CD4-positive, alpha-beta memory T cell (primary cell): ENCODE results near the gene CACNA1H. TPM values are rescaled to one million over a fixed set of nuclear protein-coding genes. Genes with fewer than 3 reads are reported as not detected.

Experiments
- CTCF ChIA-PET: fragments of 350-600 bp; sonication (Branson Sonifier 250); formaldehyde crosslinking; loops from one replicate; lab custom pipeline; 2021; ENCODE audit warnings: inconsistent platforms; ENCODE audit not compliant: partially characterized antibody; lab: Charles Lee
- POLR2A ChIA-PET: fragments of 350-600 bp; sonication (Branson Sonifier 250); formaldehyde crosslinking; loops from one replicate; lab custom pipeline; 2021; ENCODE audit not compliant: partially characterized antibody; lab: Charles Lee
- DNase-seq, 5 donors: peaks; one replicate each; pipeline versions ENCODE4 v3.0.0 to v3.0.0-alpha.2; 2020 to 2022; ENCODE audit warnings: mixed read lengths in 1 of 5
- H3K27ac ChIP-seq: one replicate; pipeline ENCODE4 v1.7.0; 2013; ENCODE audit warnings: low read depth, low read length
- H3K27me3 ChIP-seq: 2 replicates; pipeline ENCODE4 v1.7.0; 2013; ENCODE audit warnings: mild to moderate bottlenecking, low read length, moderate library complexity; ENCODE audit not compliant: insufficient read depth
- H3K36me3 ChIP-seq: 2 replicates; pipeline ENCODE4 v1.7.0; 2013; ENCODE audit warnings: mild to moderate bottlenecking, low read length, moderate library complexity; ENCODE audit not compliant: insufficient read depth
- H3K4me1 ChIP-seq: 2 replicates; pipeline ENCODE4 v1.7.0; 2013; ENCODE audit warnings: mild to moderate bottlenecking, low read length, moderate library complexity; ENCODE audit not compliant: insufficient read depth
- H3K4me3 ChIP-seq, 2 donors: one replicate each; pipeline ENCODE4 v1.7.0; 2013; ENCODE audit warnings: low read length in 2 of 2, mild to moderate bottlenecking in 1 of 2
- H3K9me3 ChIP-seq, 2 donors: one replicate each; pipeline ENCODE4 v1.7.0; 2013; ENCODE audit warnings: low read length in 2 of 2, control low read depth in 1 of 2; ENCODE audit not compliant: control insufficient read depth in 1 of 2
- H3K27ac Mint-ChIP-seq, 7 donors: one replicate each; pipeline ENCODE4 v1.8.0; 2020 to 2021; ENCODE audit warnings: mixed read lengths in 7 of 7, mild to moderate bottlenecking in 6 of 7, inconsistent platforms in 3 of 7, moderate library complexity in 3 of 7
- H3K27me3 Mint-ChIP-seq, 2 donors: one replicate each; pipeline ENCODE4 v1.8.0; 2020 to 2021; ENCODE audit warnings: mixed read lengths in 2 of 2
- H3K36me3 Mint-ChIP-seq, 2 donors: one replicate each; pipeline ENCODE4 v1.8.0; 2020 to 2021; ENCODE audit warnings: mixed read lengths in 2 of 2, inconsistent platforms in 1 of 2, mild to moderate bottlenecking in 1 of 2
- H3K4me1 Mint-ChIP-seq, 4 donors: one replicate each; pipeline ENCODE4 v1.8.0; 2020 to 2021; ENCODE audit warnings: mixed read lengths in 4 of 4, mild to moderate bottlenecking in 1 of 4
- H3K4me3 Mint-ChIP-seq, 8 donors: one replicate each; pipeline ENCODE4 v1.8.0; 2020 to 2021; ENCODE audit warnings: mixed read lengths in 8 of 8, mild to moderate bottlenecking in 7 of 8, moderate library complexity in 6 of 8, inconsistent platforms in 3 of 8
- H3K9me3 Mint-ChIP-seq, 8 donors: one replicate each; pipeline ENCODE4 v1.8.0; 2020 to 2021; ENCODE audit warnings: mixed read lengths in 8 of 8, mild to moderate bottlenecking in 5 of 8, inconsistent platforms in 3 of 8, moderate library complexity in 1 of 8
- intact Hi-C: fragments of 100-400 bp; cut with micrococcal nuclease; formaldehyde crosslinking; loops from one replicate; pipeline ENCODE4 v1.15.1; 2023
- polyA plus RNA-seq, 2 donors: library from polyadenylated mRNA; unstranded; fragments of 300-500 nt; fragmentation: Illumina TruSeq; gene quantifications; one replicate each; pipeline ENCODE4 v1.2.3, GENCODE V29; 2021
- total RNA-seq, 2 experiments: library from RNA; stranded (reverse); gene quantifications; one replicate each; pipeline ENCODE4 v1.2.3, GENCODE V29; 2021

Gene CACNA1H
- total and polyA plus RNA-seq, 4 experiments from 2014 or later: 0.48 to 2.1 (median 1.5) TPM

- Histone ChIP-seq H3K4me3 (peak overlapping the region in 1 of 2 donors; percentile 19), H3K27ac (no peak overlapping the region), H3K9me3 (no peaks in the 10 kb centered on the region), H3K36me3 (no peaks in the 10 kb centered on the region), H3K4me1 (peaks cover 11% of the 10 kb centered on the region), H3K27me3 (peaks cover 15% of the 10 kb centered on the region)
- no peak for DNase-seq
- H3K27me3 Mint-ChIP-seq: peaks cover 4 to 8% of the 10 kb centered on the region in 2 donors
- H3K4me3 Mint-ChIP-seq: peak overlapping the region in 7 of 8 donors; percentile 29 to 80 (median 58)
- H3K36me3 Mint-ChIP-seq: no peaks in the 10 kb centered on the region
- ChIA-PET CTCF (no interaction called here), POLR2A (no interaction called here)
- peaks cover 0 to 8% (median 0%) of the 10 kb centered on the region in 8 donors for H3K9me3 Mint-ChIP-seq
- H3K4me1 Mint-ChIP-seq: peaks cover 0 to 4% (median under 1%) of the 10 kb centered on the region in 4 donors
- H3K27ac Mint-ChIP-seq: peak overlapping the region in 3 of 7 donors; percentile 17 to 66 (median 55)
- intact Hi-C loops: no loop called here
Observed at GRCh38 chr16:1151424-1152122, 1.3 kb upstream of the CACNA1H start.

- H3K4me1 ChIP-seq: peaks cover 11% of the 10 kb centered on the region
- Mint-ChIP-seq H3K9me3 (peaks cover 0 to 8% (median 0%) of the 10 kb centered on the region in 8 donors), H3K4me1 (peaks cover 0 to 4% (median under 1%) of the 10 kb centered on the region in 4 donors), H3K4me3 (peak overlapping the region in 6 of 8 donors; percentile 35 to 80 (median 58)), H3K27ac (no peak overlapping the region), H3K27me3 (peaks cover 5 to 8% of the 10 kb centered on the region in 2 donors), H3K36me3 (no peaks in the 10 kb centered on the region)
- intact Hi-C loops: no loop called here
- ChIA-PET CTCF (no interaction called here), POLR2A (no interaction called here)
- peak; percentile 58 to 70 (median 62) for DNase-seq
- H3K4me3 ChIP-seq: peak overlapping the region in 1 of 2 donors; percentile 19
- H3K27me3 ChIP-seq: peaks cover 15% of the 10 kb centered on the region
- no peaks in the 10 kb centered on the region for H3K36me3 ChIP-seq
- H3K9me3 ChIP-seq: no peaks in the 10 kb centered on the region
- no peak overlapping the region for H3K27ac ChIP-seq
Observed at GRCh38 chr16:1152123-1152638, 725 bp upstream of the CACNA1H start.

GRCh38 chr16:1153480-1154160 is 714 bp downstream of the CACNA1H start:
- Histone ChIP-seq H3K27ac (no peak overlapping the region), H3K27me3 (peaks cover 15% of the 10 kb centered on the region), H3K36me3 (no peaks in the 10 kb centered on the region), H3K4me3 (no peak overlapping the region), H3K9me3 (no peaks in the 10 kb centered on the region), H3K4me1 (peaks cover 11% of the 10 kb centered on the region)
- H3K4me3 Mint-ChIP-seq: no peak overlapping the region
- intact Hi-C loops: no loop called here
- H3K9me3 Mint-ChIP-seq: no peaks in the 10 kb centered on the region
- CTCF ChIA-PET: no interaction called here
- H3K27me3 Mint-ChIP-seq: peaks cover 6 to 8% of the 10 kb centered on the region in 2 donors
- peaks cover 0 to 4% (median under 1%) of the 10 kb centered on the region in 4 donors for H3K4me1 Mint-ChIP-seq
- no peak for DNase-seq
- no peak overlapping the region for H3K27ac Mint-ChIP-seq
- no peaks in the 10 kb centered on the region for H3K36me3 Mint-ChIP-seq
- POLR2A ChIA-PET: no interaction called here

GRCh38 chr16:1154291-1154886 is 1.5 kb downstream of the CACNA1H start:
- H3K4me1 ChIP-seq: peaks cover 11% of the 10 kb centered on the region
- Mint-ChIP-seq H3K9me3 (no peaks in the 10 kb centered on the region), H3K27ac (no peak overlapping the region), H3K4me3 (peak overlapping the region in 5 of 8 donors; percentile 13 to 58 (median 29)), H3K36me3 (no peaks in the 10 kb centered on the region), H3K27me3 (peaks cover 6 to 8% of the 10 kb centered on the region in 2 donors), H3K4me1 (peaks cover 0 to 4% (median under 1%) of the 10 kb centered on the region in 4 donors)
- H3K27me3 ChIP-seq: peaks cover 15% of the 10 kb centered on the region
- intact Hi-C loops: no loop called here
- no peak overlapping the region for H3K4me3 ChIP-seq
- no peaks in the 10 kb centered on the region for H3K9me3 ChIP-seq
- no peaks in the 10 kb centered on the region for H3K36me3 ChIP-seq
- ChIA-PET CTCF (no interaction called here), POLR2A (no interaction called here)
- no peak for DNase-seq
- H3K27ac ChIP-seq: no peak overlapping the region

- no peaks in the 10 kb centered on the region for H3K36me3 Mint-ChIP-seq
- H3K27ac Mint-ChIP-seq: no peak overlapping the region
- H3K36me3 ChIP-seq: no peaks in the 10 kb centered on the region
- peaks cover 11% of the 10 kb centered on the region for H3K4me1 ChIP-seq
- intact Hi-C loops: no loop called here
- no peak for DNase-seq
- no peaks in the 10 kb centered on the region for H3K9me3 ChIP-seq
- ChIA-PET CTCF (no interaction called here), POLR2A (no interaction called here)
- peak overlapping the region in 1 of 8 donors; percentile 20 for H3K4me3 Mint-ChIP-seq
- peaks cover 0 to 4% (median under 1%) of the 10 kb centered on the region in 4 donors for H3K4me1 Mint-ChIP-seq
- H3K27me3 ChIP-seq: peaks cover 15% of the 10 kb centered on the region
- H3K9me3 Mint-ChIP-seq: no peaks in the 10 kb centered on the region
- no peak overlapping the region for H3K4me3 ChIP-seq
- peaks cover 6 to 8% of the 10 kb centered on the region in 2 donors for H3K27me3 Mint-ChIP-seq
- H3K27ac ChIP-seq: no peak overlapping the region
Observed at GRCh38 chr16:1154887-1155331, 2.0 kb downstream of the CACNA1H start.

- no peaks in the 10 kb centered on the region for H3K9me3 Mint-ChIP-seq
- Histone ChIP-seq H3K27me3 (peaks cover 15% of the 10 kb centered on the region), H3K9me3 (no peaks in the 10 kb centered on the region), H3K36me3 (no peaks in the 10 kb centered on the region), H3K27ac (no peak overlapping the region), H3K4me3 (no peak overlapping the region), H3K4me1 (peaks cover 11% of the 10 kb centered on the region)
- CTCF ChIA-PET: no interaction called here
- peaks cover 0 to 4% (median under 1%) of the 10 kb centered on the region in 4 donors for H3K4me1 Mint-ChIP-seq
- H3K27ac Mint-ChIP-seq: no peak overlapping the region
- peak overlapping the region in 2 of 8 donors; percentile 14 to 20 for H3K4me3 Mint-ChIP-seq
- intact Hi-C loops: no loop called here
- no peaks in the 10 kb centered on the region for H3K36me3 Mint-ChIP-seq
- POLR2A ChIA-PET: no interaction called here
- no peak for DNase-seq
- peaks cover 6 to 8% of the 10 kb centered on the region in 2 donors for H3K27me3 Mint-ChIP-seq
Observed at GRCh38 chr16:1155353-1156054, 2.6 kb downstream of the CACNA1H start.
